Spleen (tissue), 11 donors: ENCODE data around the gene POLN. TPM values are rescaled to one million over a fixed set of nuclear protein-coding genes. Genes with fewer than 3 reads are reported as not detected.
A peak's percentile ranks its signal among the peaks of the same experiment; 100 is the strongest.

ENCODE experiments used
- DNase-seq: peaks from one replicate; pipeline ENCODE4 v3.0.0-alpha.2; 2020
- H3K27ac ChIP-seq, 8 donors: fragments of 200-600 bp; sonication (generic) in 7 of 8; 1 replicate in 4 of 8; 2 replicates in 4 of 8; pipeline versions ENCODE4 v1.5.0 to v1.8.0; 2016 to 2021; ENCODE audit warnings: inconsistent platforms in 4 of 8, mild to moderate bottlenecking in 4 of 8, moderate library complexity in 1 of 8
- H3K27me3 ChIP-seq, 7 donors: fragments of 200-600 bp; sonication (generic) in 6 of 7; replicated peaks in 1 of 7; 1 replicate in 4 of 7; 2 replicates in 3 of 7; pipeline versions ENCODE4 v1.5.0 to v1.8.0; 2016 to 2021; ENCODE audit warnings: inconsistent platforms in 3 of 7, mild to moderate bottlenecking in 1 of 7
- H3K36me3 ChIP-seq, 6 donors: fragments of 200-600 bp; sonication (generic) in 5 of 6; 1 replicate in 4 of 6; 2 replicates in 2 of 6; pipeline versions ENCODE4 v1.5.0 to v1.8.0; 2016 to 2021; ENCODE audit warnings: inconsistent platforms in 2 of 6
- H3K4me1 ChIP-seq, 6 donors: fragments of 200-600 bp; sonication (generic) in 5 of 6; 1 replicate in 3 of 6; 2 replicates in 3 of 6; pipeline versions ENCODE4 v1.5.0 to v1.8.0; 2016 to 2021; ENCODE audit warnings: inconsistent platforms in 3 of 6
- H3K4me3 ChIP-seq, 8 donors: fragments of 200-600 bp; sonication (generic) in 7 of 8; 1 replicate in 4 of 8; 2 replicates in 4 of 8; pipeline versions ENCODE4 v1.5.0 to v1.8.0; 2016 to 2021; ENCODE audit warnings: inconsistent platforms in 4 of 8, mild to moderate bottlenecking in 4 of 8, moderate library complexity in 2 of 8
- H3K9me3 ChIP-seq, 8 donors: fragments of 200-600 bp; sonication (generic) in 7 of 8; 1 replicate in 4 of 8; 2 replicates in 4 of 8; pipeline versions ENCODE4 v1.5.0 to v1.8.0; 2016 to 2021; ENCODE audit warnings: inconsistent platforms in 4 of 8
- POLR2A ChIP-seq, 3 donors: fragments of 450-650 bp; IDR thresholded peaks; one replicate each; pipeline ENCODE4 v1.5.1; 2017; ENCODE audit warnings: antibody characterized with exemption in 3 of 3, mild to moderate bottlenecking in 1 of 3
- POLR2AphosphoS5 ChIP-seq, 3 donors: sonication (generic); formaldehyde crosslinking; IDR thresholded peaks; one replicate each; pipeline ENCODE4 v1.5.1; 2017; ENCODE audit warnings: antibody characterized with exemption in 3 of 3
- WGBS, 5 donors: extraction: QIAGEN DNeasy Blood & Tissue Kit in 3 of 5; methylation state at CpG; one replicate each; pipeline versions ENCODE4 v1.1.5 to v1.1.7; 2013 to 2018; 5-methylcytosine and 5-hydroxymethylcytosine counted together
- intact Hi-C: fragments of 100-400 bp; cut with DNase I; formaldehyde crosslinking; loops from one replicate; pipeline ENCODE4 v1.15.0; 2023; ENCODE audit warnings: low total_unique reads
- polyA plus RNA-seq, 3 donors: library from polyadenylated mRNA; stranded (reverse); fragments of 200-250 nt; gene quantifications; one replicate each; pipeline ENCODE4 v1.2.1, GENCODE V29; 2013
- total RNA-seq, 7 donors: library from RNA; depleted of rRNA in 3 of 7; stranded (reverse); fragments of >200 nt in 3 of 7; fragmentation: NEBNext Ultra II Directional in 4 of 7; extraction: Animal tissue kit (Norgen Biotek cat#: 25700) in 4 of 7; gene quantifications; one replicate each; pipeline versions ENCODE4 v1.1.0 to v1.2.1, GENCODE V29; 2016 to 2021
- TF ChIP-seq, protein P1 (sequence below), 11 experiments: fragments of 200-600 bp in 7 of 11; fragments of 450-650 bp in 4 of 11; sonication (generic) in 4 of 11; IDR thresholded peaks in 8 of 11; conservative IDR thresholded peaks in 3 of 11; 1 replicate in 7 of 11; 2 replicates in 4 of 11; pipeline versions ENCODE4 v1.4.0 to v1.8.0; 2016 to 2021; ENCODE audit warnings: antibody characterized with exemption in 11 of 11, inconsistent platforms in 4 of 11, mild to moderate bottlenecking in 1 of 11
- donor health status: healthy with polysubstance abuse.
- donor health status: DM: no; HTN: no; CAD: no; lungs with moderate emphysema.
- donor health status: DM: no; HTN: no; CAD: no.
- donor health status: Bipolar disorder and iron deficiency.
- donor health status: healthy.
- donor health status: DM: no; HTN: no; CAD: no.
- donor health status: DM: yes; HTN: yes; CAD: no.

POLN gene
- total and polyA plus RNA-seq, 10 donors = 1.2 to 3.5 (median 2.5) TPM

DNA sequence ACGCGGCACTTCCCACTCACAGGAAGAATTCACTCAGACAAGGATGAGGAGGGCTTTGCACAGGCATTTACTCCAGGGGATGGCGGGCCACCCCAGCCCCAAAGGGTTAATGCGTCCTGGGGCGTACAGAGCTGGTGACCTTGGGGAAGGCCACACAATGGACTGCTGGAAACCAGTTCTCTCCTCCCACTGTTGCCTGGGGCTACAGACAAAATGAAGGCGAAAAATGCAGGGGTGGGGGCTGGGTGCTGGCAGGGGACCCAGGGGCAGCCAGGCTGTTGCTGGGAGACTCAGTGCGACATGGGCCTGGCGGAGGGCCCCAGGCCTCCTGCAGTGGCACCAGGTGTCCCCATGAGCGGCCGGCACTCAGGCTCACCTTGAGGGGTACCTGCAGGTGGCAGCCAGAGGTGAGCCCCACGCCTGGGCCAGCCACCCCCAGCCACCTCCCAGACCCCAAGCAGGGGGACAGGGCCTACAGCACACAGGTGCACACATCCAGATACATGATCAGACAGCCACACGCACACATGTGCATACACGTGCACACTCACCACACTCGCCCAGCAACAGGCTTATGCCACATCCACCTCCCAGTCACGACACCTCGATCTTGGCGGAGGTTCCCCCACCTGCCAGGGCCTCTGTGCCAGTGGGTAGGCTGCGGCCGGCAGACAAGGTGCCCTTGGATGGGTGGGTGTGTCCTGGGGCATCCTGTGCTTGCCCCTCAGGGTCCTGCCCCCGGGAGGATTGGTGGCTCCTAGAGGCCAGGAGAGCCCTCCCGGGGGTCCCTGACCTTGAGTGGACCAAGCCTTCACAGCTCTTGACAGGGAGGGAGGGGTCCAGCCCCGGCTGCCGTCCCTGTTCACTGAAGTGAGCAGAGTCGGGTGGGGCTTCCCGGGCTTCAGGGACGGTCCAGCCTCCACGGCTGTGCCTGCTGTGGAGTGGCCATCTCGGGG lies 169.7 kb downstream of the POLN start:
- H3K27ac ChIP-seq = no peak overlapping the region
- TF ChIP-seq POLR2AphosphoS5 (IDR thresholded peaks at IDR 0.05) (no peak), POLR2A (IDR thresholded peaks at IDR 0.05) (no peak)
- TF ChIP-seq, protein P1, sequence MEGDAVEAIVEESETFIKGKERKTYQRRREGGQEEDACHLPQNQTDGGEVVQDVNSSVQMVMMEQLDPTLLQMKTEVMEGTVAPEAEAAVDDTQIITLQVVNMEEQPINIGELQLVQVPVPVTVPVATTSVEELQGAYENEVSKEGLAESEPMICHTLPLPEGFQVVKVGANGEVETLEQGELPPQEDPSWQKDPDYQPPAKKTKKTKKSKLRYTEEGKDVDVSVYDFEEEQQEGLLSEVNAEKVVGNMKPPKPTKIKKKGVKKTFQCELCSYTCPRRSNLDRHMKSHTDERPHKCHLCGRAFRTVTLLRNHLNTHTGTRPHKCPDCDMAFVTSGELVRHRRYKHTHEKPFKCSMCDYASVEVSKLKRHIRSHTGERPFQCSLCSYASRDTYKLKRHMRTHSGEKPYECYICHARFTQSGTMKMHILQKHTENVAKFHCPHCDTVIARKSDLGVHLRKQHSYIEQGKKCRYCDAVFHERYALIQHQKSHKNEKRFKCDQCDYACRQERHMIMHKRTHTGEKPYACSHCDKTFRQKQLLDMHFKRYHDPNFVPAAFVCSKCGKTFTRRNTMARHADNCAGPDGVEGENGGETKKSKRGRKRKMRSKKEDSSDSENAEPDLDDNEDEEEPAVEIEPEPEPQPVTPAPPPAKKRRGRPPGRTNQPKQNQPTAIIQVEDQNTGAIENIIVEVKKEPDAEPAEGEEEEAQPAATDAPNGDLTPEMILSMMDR (IDR thresholded peaks at IDR 0.05 in 8 of 11, conservative IDR thresholded peaks at IDR 0.05 in 3 of 11) = no peak
- peaks cover 0 to 40% (median 0%) of the 10 kb centered on the region in 7 donors for H3K27me3 ChIP-seq
- DNase-seq = peak; percentile 58
- H3K9me3 ChIP-seq = no peaks in the 10 kb centered on the region
- intact Hi-C loops = no loop called here
- no peaks in the 10 kb centered on the region for H3K36me3 ChIP-seq
- H3K4me1 ChIP-seq = peaks cover 0 to 20% (median 9%) of the 10 kb centered on the region in 6 donors
- 54 to 85% (median 74%) methylated on average over 15 to 28 of the region's 28 CpGs for WGBS, 5 donors
- no peak overlapping the region for H3K4me3 ChIP-seq

GRCh38 chr4:2071252-2071911 lies 170.5 kb downstream of the POLN start:
- peak; percentile 65 for DNase-seq
- H3K27ac ChIP-seq = no peak overlapping the region
- H3K36me3 ChIP-seq = no peaks in the 10 kb centered on the region
- peaks cover 0 to 20% (median 9%) of the 10 kb centered on the region in 6 donors for H3K4me1 ChIP-seq
- no peaks in the 10 kb centered on the region for H3K9me3 ChIP-seq
- 62 to 86% (median 68%) methylated on average over 1 to 16 of the region's 16 CpGs for WGBS, 5 donors
- peaks cover 0 to 45% (median 0%) of the 10 kb centered on the region in 7 donors for H3K27me3 ChIP-seq
- H3K4me3 ChIP-seq = no peak overlapping the region
- intact Hi-C loops = no loop called here
- TF ChIP-seq, protein P1 (IDR thresholded peaks at IDR 0.05 in 8 of 11, conservative IDR thresholded peaks at IDR 0.05 in 3 of 11) = no peak
- TF ChIP-seq POLR2AphosphoS5 (IDR thresholded peaks at IDR 0.05) = no peak
- no peak for TF ChIP-seq POLR2A (IDR thresholded peaks at IDR 0.05)

- no peaks in the 10 kb centered on the region for H3K9me3 ChIP-seq
- H3K27ac ChIP-seq = no peak overlapping the region
- H3K4me1 ChIP-seq = peaks cover 0 to 20% (median 9%) of the 10 kb centered on the region in 6 donors
- TF ChIP-seq POLR2A (IDR thresholded peaks at IDR 0.05) = no peak
- TF ChIP-seq POLR2AphosphoS5 (IDR thresholded peaks at IDR 0.05) = no peak
- TF ChIP-seq, protein P1 (IDR thresholded peaks at IDR 0.05 in 8 of 11, conservative IDR thresholded peaks at IDR 0.05 in 3 of 11) = no peak
- H3K4me3 ChIP-seq = no peak overlapping the region
- peak; percentile 48 for DNase-seq
- H3K36me3 ChIP-seq = no peaks in the 10 kb centered on the region
- peaks cover 0 to 50% (median 0%) of the 10 kb centered on the region in 7 donors for H3K27me3 ChIP-seq
- intact Hi-C loops = no loop called here
- 78 to 85% (median 84%) methylated on average over 11 to 22 of the region's 22 CpGs for WGBS, 5 donors
These were observed 171.3 kb downstream of the POLN start for GRCh38 chr4:2070421-2071251.
